Esophagus muscularis mucosa (tissue), 4 donors: ENCODE data around the gene GPX7. TPM values are rescaled to one million over a fixed set of nuclear protein-coding genes. Genes with fewer than 3 reads are reported as not detected.

Experiments
- DNase-seq: peaks from one replicate; pipeline ENCODE4 v3.0.0-alpha.2; 2017; ENCODE audit errors: extremely low spot score
- H3K27ac ChIP-seq, 4 donors: fragments of 200-600 bp; sonication (generic); replicated peaks in 1 of 4; 1 replicate in 3 of 4; 2 replicates in 1 of 4; pipeline ENCODE4 v1.5.1; 2016 to 2019; ENCODE audit warnings: mild to moderate bottlenecking in 1 of 4
- H3K27me3 ChIP-seq, 4 donors: fragments of 200-600 bp; sonication (generic); one replicate each; pipeline versions ENCODE4 v1.5.1 to v1.6.0; 2016 to 2019
- H3K36me3 ChIP-seq, 4 donors: fragments of 200-600 bp; sonication (generic); one replicate each; pipeline ENCODE4 v1.5.1; 2016 to 2019
- H3K4me1 ChIP-seq, 4 donors: fragments of 200-600 bp; sonication (generic); one replicate each; pipeline ENCODE4 v1.5.1; 2016 to 2019
- H3K4me3 ChIP-seq, 4 donors: fragments of 200-600 bp; sonication (generic); 1 replicate in 2 of 4; 2 replicates in 2 of 4; pipeline ENCODE4 v1.5.1; 2016 to 2019; ENCODE audit warnings: mild to moderate bottlenecking in 4 of 4, moderate library complexity in 1 of 4
- H3K9me3 ChIP-seq, 4 donors: fragments of 200-600 bp; sonication (generic); 1 replicate in 3 of 4; 2 replicates in 1 of 4; pipeline ENCODE4 v1.5.1; 2016 to 2019
- EP300 ChIP-seq: sonication (generic); formaldehyde crosslinking; IDR thresholded peaks from one replicate; pipeline ENCODE4 v1.6.1; 2017; ENCODE audit warnings: antibody characterized with exemption
- POLR2A ChIP-seq: fragments of 450-650 bp; IDR thresholded peaks from one replicate; pipeline ENCODE4 v1.6.1; 2017; ENCODE audit warnings: antibody characterized with exemption, moderate library complexity, mild to moderate bottlenecking, low read depth
- POLR2AphosphoS5 ChIP-seq, 2 donors: sonication (generic); formaldehyde crosslinking; IDR thresholded peaks; one replicate each; pipeline ENCODE4 v1.6.1; 2017; ENCODE audit warnings: antibody characterized with exemption in 2 of 2
- WGBS: methylation state at CpG from one replicate; pipeline ENCODE4 v1.1.5; 2018; 5-methylcytosine and 5-hydroxymethylcytosine counted together
- intact Hi-C: fragments of 100-400 bp; cut with DNase I; formaldehyde crosslinking; loops from one replicate; pipeline ENCODE4 v1.15.1; 2023
- total RNA-seq, 4 donors: library from RNA; depleted of rRNA; stranded (reverse); fragments of >200 nt; gene quantifications; one replicate each; pipeline versions ENCODE4 v1.1.0 to v1.2.1, GENCODE V29; 2016
- TF ChIP-seq, protein P1 (sequence below), 3 experiments: fragments of 200-600 bp in 2 of 3; fragments of 450-650 bp in 1 of 3; sonication (generic) in 2 of 3; IDR thresholded peaks; one replicate each; pipeline ENCODE4 v1.5.1; 2017 to 2019; ENCODE audit warnings: antibody characterized with exemption in 3 of 3, mild to moderate bottlenecking in 2 of 3, moderate library complexity in 1 of 3

The GPX7 gene
- total RNA-seq, 4 donors from 2014 or later = 9.3 to 17.3 (median 16.4) TPM

DNA sequence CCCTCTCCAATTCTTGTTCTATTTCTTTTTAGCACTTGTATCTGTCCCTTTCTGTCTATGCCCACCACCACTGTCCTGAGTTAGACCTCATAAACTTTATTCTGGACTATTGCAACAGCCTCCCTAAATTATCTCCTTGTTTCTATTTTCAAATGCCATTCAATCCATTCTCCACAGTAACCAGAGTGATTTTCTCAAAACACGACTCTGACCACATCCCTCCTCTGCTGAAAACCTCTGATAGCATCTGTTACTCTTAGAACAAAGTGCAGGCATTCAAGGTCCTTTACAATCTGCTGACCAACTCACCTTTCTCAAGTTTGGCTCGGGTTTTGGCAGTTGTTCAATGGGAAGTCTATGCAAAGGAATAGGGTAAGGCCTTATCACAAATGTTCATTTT lies 22.8 kb upstream of the GPX7 start:
- Histone ChIP-seq H3K4me1 (peaks cover 0 to 9% (median 7%) of the 10 kb centered on the region in 4 donors), H3K27ac (no peak overlapping the region), H3K36me3 (no peaks in the 10 kb centered on the region), H3K27me3 (peaks cover 0 to 2% (median 0%) of the 10 kb centered on the region in 4 donors), H3K9me3 (no peaks in the 10 kb centered on the region), H3K4me3 (no peak overlapping the region)
- 56% methylated on average over 2 of the region's 2 CpGs for WGBS
- intact Hi-C loops = no loop called here
- DNase-seq = no peak
- TF ChIP-seq POLR2A = no peak
- TF ChIP-seq, protein P1, sequence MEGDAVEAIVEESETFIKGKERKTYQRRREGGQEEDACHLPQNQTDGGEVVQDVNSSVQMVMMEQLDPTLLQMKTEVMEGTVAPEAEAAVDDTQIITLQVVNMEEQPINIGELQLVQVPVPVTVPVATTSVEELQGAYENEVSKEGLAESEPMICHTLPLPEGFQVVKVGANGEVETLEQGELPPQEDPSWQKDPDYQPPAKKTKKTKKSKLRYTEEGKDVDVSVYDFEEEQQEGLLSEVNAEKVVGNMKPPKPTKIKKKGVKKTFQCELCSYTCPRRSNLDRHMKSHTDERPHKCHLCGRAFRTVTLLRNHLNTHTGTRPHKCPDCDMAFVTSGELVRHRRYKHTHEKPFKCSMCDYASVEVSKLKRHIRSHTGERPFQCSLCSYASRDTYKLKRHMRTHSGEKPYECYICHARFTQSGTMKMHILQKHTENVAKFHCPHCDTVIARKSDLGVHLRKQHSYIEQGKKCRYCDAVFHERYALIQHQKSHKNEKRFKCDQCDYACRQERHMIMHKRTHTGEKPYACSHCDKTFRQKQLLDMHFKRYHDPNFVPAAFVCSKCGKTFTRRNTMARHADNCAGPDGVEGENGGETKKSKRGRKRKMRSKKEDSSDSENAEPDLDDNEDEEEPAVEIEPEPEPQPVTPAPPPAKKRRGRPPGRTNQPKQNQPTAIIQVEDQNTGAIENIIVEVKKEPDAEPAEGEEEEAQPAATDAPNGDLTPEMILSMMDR (IDR thresholded peaks at IDR 0.05) = no peak
- no peak for TF ChIP-seq EP300
- no peak for TF ChIP-seq POLR2AphosphoS5 (IDR thresholded peaks at IDR 0.05)

DNA sequence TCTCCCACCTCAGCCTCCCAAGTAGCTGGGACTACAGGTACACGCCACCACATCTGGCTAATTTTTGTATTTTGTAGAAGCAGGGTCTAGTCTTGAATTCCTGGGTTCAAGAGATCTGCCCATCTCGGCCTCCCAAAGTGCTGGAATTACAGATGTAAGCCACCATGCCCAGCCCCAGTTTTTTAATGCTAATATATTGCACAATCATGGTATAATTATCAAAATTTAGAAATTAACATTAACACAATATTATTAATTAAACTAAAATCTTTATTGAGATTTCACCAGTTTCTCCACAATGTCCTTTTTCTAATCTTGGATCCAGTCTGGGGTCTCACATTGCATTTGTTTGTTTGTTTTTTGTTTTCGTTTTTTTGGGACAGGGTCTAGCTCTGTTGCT lies 21.9 kb upstream of the GPX7 start:
- no peaks in the 10 kb centered on the region for H3K9me3 ChIP-seq
- H3K27ac ChIP-seq = no peak overlapping the region
- H3K27me3 ChIP-seq = peaks cover 0 to 2% (median 0%) of the 10 kb centered on the region in 4 donors
- no peaks in the 10 kb centered on the region for H3K36me3 ChIP-seq
- H3K4me3 ChIP-seq = no peak overlapping the region
- intact Hi-C loops = no loop called here
- WGBS = 90% methylated on average over 3 of the region's 3 CpGs
- no peak for DNase-seq
- H3K4me1 ChIP-seq = peaks cover 0 to under 1% (median 0%) of the 10 kb centered on the region in 4 donors
- no peak for TF ChIP-seq EP300
- no peak for TF ChIP-seq POLR2A
- TF ChIP-seq, protein P1 (IDR thresholded peaks at IDR 0.05) = no peak

DNA sequence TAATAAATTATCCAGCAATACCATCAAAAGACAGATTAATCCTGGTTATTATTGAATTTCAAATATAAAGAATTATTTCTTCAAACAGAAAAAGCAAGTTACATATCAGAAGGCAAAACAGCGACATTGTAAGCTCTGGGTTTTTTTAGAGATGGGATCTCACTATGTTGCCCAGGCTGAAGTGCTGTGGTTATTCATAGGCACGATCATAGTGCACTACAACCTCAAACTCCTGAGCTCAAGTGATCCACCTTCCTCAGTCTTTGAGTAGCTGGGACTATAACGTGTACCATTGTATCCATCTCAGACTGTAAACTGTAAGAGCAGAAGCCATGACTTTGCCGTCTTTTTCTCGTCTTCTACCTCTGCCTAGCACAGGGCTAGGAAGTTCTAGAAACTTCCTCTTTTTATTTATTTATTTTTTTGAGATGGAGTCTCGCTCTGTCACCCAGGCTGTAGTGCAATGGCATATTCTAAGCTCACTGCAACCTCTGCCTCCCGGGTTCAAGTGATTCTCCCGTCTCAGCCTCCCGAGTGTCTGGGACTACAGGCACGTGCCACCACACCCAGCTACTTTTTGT lies 20.0 kb upstream of the GPX7 start:
- Histone ChIP-seq H3K4me1 (no peaks in the 10 kb centered on the region), H3K27me3 (peaks cover 0 to 2% (median 0%) of the 10 kb centered on the region in 4 donors), H3K27ac (no peak overlapping the region), H3K4me3 (no peak overlapping the region), H3K36me3 (no peaks in the 10 kb centered on the region), H3K9me3 (no peaks in the 10 kb centered on the region)
- WGBS = 91% methylated on average over 10 of the region's 10 CpGs
- TF ChIP-seq EP300 (no peak), POLR2A (no peak), POLR2AphosphoS5 (IDR thresholded peaks at IDR 0.05) (no peak)
- TF ChIP-seq, protein P1 (IDR thresholded peaks at IDR 0.05) = no peak
- no peak for DNase-seq
- intact Hi-C loops = no loop called here

DNA sequence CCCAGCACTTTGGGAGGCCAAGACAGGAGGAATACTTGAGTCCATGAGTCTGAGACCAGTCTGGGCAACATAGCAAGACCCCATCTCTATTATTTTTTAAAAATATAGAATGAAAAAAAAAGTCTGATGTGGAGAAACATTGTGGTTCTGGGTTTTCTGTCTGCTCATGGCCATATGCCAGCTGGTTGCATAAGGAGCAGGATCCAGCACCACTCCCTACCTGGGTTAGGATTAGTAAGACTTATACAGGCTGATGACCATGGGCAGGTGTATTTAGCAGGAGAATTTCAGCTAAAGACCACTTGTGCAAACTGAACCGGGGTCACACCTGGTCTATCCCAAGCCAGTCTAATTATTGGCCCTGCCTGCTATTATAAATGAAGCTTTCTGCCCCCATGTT lies 16.7 kb upstream of the GPX7 start:
- Histone ChIP-seq H3K9me3 (no peaks in the 10 kb centered on the region), H3K4me3 (no peak overlapping the region), H3K4me1 (no peaks in the 10 kb centered on the region), H3K27ac (no peak overlapping the region), H3K27me3 (peaks cover 0 to 2% (median 0%) of the 10 kb centered on the region in 4 donors), H3K36me3 (no peaks in the 10 kb centered on the region)
- no peak for DNase-seq
- TF ChIP-seq, protein P1 (IDR thresholded peaks at IDR 0.05) = no peak
- TF ChIP-seq EP300 = no peak
- intact Hi-C loops = no loop called here
- WGBS = 88% methylated on average over 1 of the region's 1 CpG

DNA sequence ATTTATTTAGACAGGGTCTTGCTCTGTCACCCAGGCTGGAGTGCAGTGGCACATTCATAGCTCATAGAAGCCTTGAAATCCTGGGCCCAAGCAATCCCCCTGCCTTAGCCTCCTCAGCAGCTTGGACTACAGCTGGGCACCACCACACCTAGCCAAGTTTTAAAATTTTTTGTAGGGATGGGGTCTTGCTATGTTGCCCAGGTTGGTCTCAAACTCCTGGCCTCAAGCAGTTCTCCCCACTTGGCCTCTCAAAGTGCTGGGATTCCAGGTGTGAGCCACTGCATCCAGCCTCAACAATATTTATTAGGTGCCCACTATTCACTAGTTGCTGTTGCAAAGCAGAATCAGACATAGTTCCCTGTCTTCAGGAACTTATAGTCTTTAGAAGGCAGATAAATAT lies 14.1 kb upstream of the GPX7 start:
- DNase-seq = no peak
- intact Hi-C loops = no loop called here
- TF ChIP-seq, protein P1 (IDR thresholded peaks at IDR 0.05) = no peak
- TF ChIP-seq POLR2A (no peak), EP300 (no peak), POLR2AphosphoS5 (IDR thresholded peaks at IDR 0.05) (no peak)
- no peak overlapping the region for H3K27ac ChIP-seq
- no peaks in the 10 kb centered on the region for H3K4me1 ChIP-seq
- H3K36me3 ChIP-seq = no peaks in the 10 kb centered on the region
- peaks cover 0 to 2% (median 0%) of the 10 kb centered on the region in 4 donors for H3K27me3 ChIP-seq
- H3K9me3 ChIP-seq = no peaks in the 10 kb centered on the region
- H3K4me3 ChIP-seq = no peak overlapping the region
